Vagina (tissue), 2 donors: Measurements from ENCODE around the gene S100A3.

ENCODE experiments used
- CTCF ChIP-seq, 3 experiments: fragments of 450-650 bp in 2 of 3; fragments of 200-600 bp in 1 of 3; sonication (generic) in 1 of 3; IDR thresholded peaks; one replicate each; pipeline ENCODE4 v1.5.1; 2017 to 2019; ENCODE audit warnings: antibody characterized with exemption in 3 of 3, mild to moderate bottlenecking in 2 of 3, moderate library complexity in 2 of 3
- POLR2A ChIP-seq, 2 donors: fragments of 450-650 bp; IDR thresholded peaks; one replicate each; pipeline ENCODE4 v1.6.1; 2017; ENCODE audit warnings: antibody characterized with exemption in 2 of 2, mild to moderate bottlenecking in 2 of 2, moderate library complexity in 2 of 2

GRCh38 chr1:153561466-153561985, 12.5 kb upstream of the S100A3 start:
- TF ChIP-seq POLR2A (IDR thresholded peaks at IDR 0.05) (no peak), CTCF (IDR thresholded peaks at IDR 0.05) (no peak)
